ENCODE results near the gene XKR8. TPM values are rescaled to one million over a fixed set of nuclear protein-coding genes. Genes with fewer than 3 reads are reported as not detected.

The XKR8 gene
- total and polyA plus RNA-seq, 2 of the 4 experiments (the other 2 are of a cell fraction): 1.1 to 10.7 TPM

DNA sequence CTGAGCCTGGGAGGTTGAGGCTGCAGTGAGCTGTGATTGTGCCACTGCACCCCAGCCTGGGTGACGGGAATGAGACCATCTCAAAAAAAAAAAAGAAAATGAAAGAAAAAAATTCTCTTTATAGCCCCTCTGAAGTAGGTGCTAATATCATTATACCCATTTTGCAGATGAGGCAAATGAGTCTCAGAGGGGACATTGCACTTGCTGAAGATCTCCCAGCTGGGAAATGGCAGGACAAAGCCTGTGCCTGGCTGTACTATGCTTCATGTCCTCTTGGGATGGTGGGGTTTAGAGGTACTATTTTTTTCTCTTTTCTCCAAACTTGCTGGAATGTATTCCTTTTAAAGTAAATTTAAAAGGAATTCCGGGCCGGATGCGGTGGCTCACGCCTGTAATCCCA is 23.4 kb upstream of the XKR8 start:
- in situ Hi-C loops (cut with MboI; ENCODE audit: low sequenced_read_pairs) (no loop called here), dilution Hi-C loops (cut with HindIII; ENCODE audit: low sequenced_read_pairs, unreplicated experiment) (no loop called here), intact Hi-C loops (cut with micrococcal nuclease) (no loop called here)
- Histone ChIP-seq H3K9me1 (ENCODE audit: insufficient read depth, low read length) (no peaks in the 10 kb centered on the region), H3K23ac (ENCODE audit: low read depth, low read length) (no peak overlapping the region), H2BK20ac (ENCODE audit: low read depth, low read length) (no peak overlapping the region), H3K4me2 (ENCODE audit: low read depth, low read length) (no peak overlapping the region), H3K9me3 (ENCODE audit: control insufficient read depth, insufficient read depth, low read length) (no peaks in the 10 kb centered on the region), H3K4me1 (ENCODE audit: control insufficient read depth, insufficient read depth, low read length) (peaks cover 4% of the 10 kb centered on the region), H4K91ac (ENCODE audit: insufficient read depth, low read depth, low read length) (no peak overlapping the region), H2BK15ac (ENCODE audit: low read depth, low read length) (no peak overlapping the region), H3K18ac (ENCODE audit: low read depth, low read length) (no peak overlapping the region), H2AFZ (replicated peaks; ENCODE audit: low read length, poor library complexity) (no peak overlapping the region), H3K36me3 (ENCODE audit: control insufficient read depth, insufficient read depth, low read length) (no peaks in the 10 kb centered on the region), H2AK5ac (ENCODE audit: low read depth, low read length) (no peak overlapping the region), H3K14ac (replicated peaks; ENCODE audit: low read depth, low read length) (no peak overlapping the region), H3K27me3 (ENCODE audit: control insufficient read depth, insufficient read depth, low read length) (peaks cover 25% of the 10 kb centered on the region), H3K9ac (ENCODE audit: low read depth, low read length) (no peak overlapping the region), H3K79me1 (ENCODE audit: low read depth in 1 of 2, low read length in 2 of 2) (no peaks in the 10 kb centered on the region), H2BK120ac (ENCODE audit: low read depth, low read length) (no peak overlapping the region), H4K5ac (ENCODE audit: low read depth, low read length) (no peak overlapping the region), H4K20me1 (ENCODE audit: insufficient read depth, low read length) (no peaks in the 10 kb centered on the region), H3K56ac (ENCODE audit: extremely low read depth, insufficient read depth, low read length) (no peak overlapping the region), H3K4me3 (ENCODE audit: insufficient read depth, low read depth, low read length) (no peak overlapping the region), H2BK5ac (ENCODE audit: low read depth, low read length, poor library complexity, severe bottlenecking) (no peak overlapping the region), H3K4ac (ENCODE audit: low read depth, low read length) (no peak overlapping the region), H3K27ac (ENCODE audit: insufficient read depth, low read length) (no peak overlapping the region), H2AK9ac (replicated peaks; ENCODE audit: low read depth, low read length, poor library complexity) (no peak overlapping the region), H4K8ac (ENCODE audit: low read depth in 2 of 2, low read length in 2 of 2) (no peak overlapping the region)
- ChIA-PET POLR2A (ENCODE audit: unreplicated experiment) (no interaction called here), CTCF (no interaction called here)
- TF ChIP-seq MAZ (IDR thresholded peaks at IDR 0.05; ENCODE audit: borderline replicate concordance, low read depth, low read length): no peak
- no TSS peak for BruUV-seq (replicated peaks)
- ATAC-seq (ENCODE audit: low read depth) (no peak), DNase-seq (no peak)
- WGBS, 2 experiments (ENCODE audit: extremely low coverage in 2 of 2, insufficient read length in 1 of 2): no CpG with 5 or more reads among the region's 5 CpGs

Measured in IMR-90 (cell line).